A673 (cell line): ENCODE data around the gene F8. TPM values are rescaled to one million over a fixed set of nuclear protein-coding genes. Genes with fewer than 3 reads are reported as not detected.

Experiments used
- BruUV-seq: library from RNA; stranded (reverse); fragments of 400-500 nt; replicated peaks from 2 replicates; lab custom pipeline; 2021; lab: Mats Ljungman, UMichigan
- CTCF ChIA-PET: fragments of 300-600 bp; sonication (Branson Sonifier 250); formaldehyde crosslinking; loops from one replicate; lab custom pipeline; 2022; ENCODE audit warnings: antibody characterized with exemption; lab: Charles Lee
- POLR2A ChIA-PET: fragments of 300-600 bp; sonication (Branson Sonifier 250); formaldehyde crosslinking; loops from one replicate; lab custom pipeline; 2022; ENCODE audit warnings: antibody characterized with exemption; ENCODE audit not compliant: low non-redundant PET; lab: Charles Lee
- DNase-seq: peaks from one replicate; pipeline ENCODE4 v3.0.0-alpha.2; 2015; ENCODE audit warnings: low spot score
- H3K27ac ChIP-seq: fragments of 200-600 bp; sonication (generic); 2 replicates; pipeline ENCODE4 v1.5.1; 2016; ENCODE audit warnings: mixed run types, low read depth, mild to moderate bottlenecking, mixed read lengths, antibody characterized with exemption, low read length; ENCODE audit not compliant: poor library complexity, severe bottlenecking
- H3K27me3 ChIP-seq: fragments of 200-600 bp; sonication (generic); replicated peaks from 2 replicates; pipeline ENCODE4 v1.6.1; 2017; ENCODE audit warnings: mixed run types, low read depth, mild to moderate bottlenecking, mixed read lengths, antibody characterized with exemption, low read length; ENCODE audit not compliant: insufficient read depth, poor library complexity
- H3K36me3 ChIP-seq: fragments of 200-600 bp; sonication (generic); 2 replicates; pipeline ENCODE4 v1.6.1; 2016; ENCODE audit warnings: mixed run types, mild to moderate bottlenecking, mixed read lengths, antibody characterized with exemption, low read length; ENCODE audit not compliant: insufficient read depth, poor library complexity, severe bottlenecking
- H3K4me1 ChIP-seq: fragments of 200-600 bp; sonication (generic); 2 replicates; pipeline ENCODE4 v1.6.1; 2017; ENCODE audit warnings: mixed run types, mild to moderate bottlenecking, mixed read lengths, antibody characterized with exemption, low read length; ENCODE audit not compliant: insufficient read depth, poor library complexity, severe bottlenecking
- H3K4me3 ChIP-seq: fragments of 200-600 bp; sonication (generic); 2 replicates; pipeline ENCODE4 v1.5.1; 2016; ENCODE audit warnings: low read depth, mixed run types, mild to moderate bottlenecking, mixed read lengths, low read length; ENCODE audit not compliant: poor library complexity, severe bottlenecking
- H3K9me3 ChIP-seq: fragments of 200-600 bp; sonication (generic); 2 replicates; pipeline ENCODE4 v1.6.1; 2016; ENCODE audit warnings: mixed run types, low read depth, mild to moderate bottlenecking, mixed read lengths, antibody characterized with exemption, low read length; ENCODE audit not compliant: poor library complexity, severe bottlenecking
- EZH2 ChIP-seq: fragments of 200-600 bp; sonication (generic); IDR thresholded peaks from 2 replicates; pipeline ENCODE4 v1.6.1; 2017; ENCODE audit warnings: borderline replicate concordance, low read depth, mild to moderate bottlenecking, mixed read lengths, antibody characterized with exemption, low read length; ENCODE audit not compliant: poor library complexity, severe bottlenecking
- intact Hi-C: fragments of 100-400 bp; cut with micrococcal nuclease; formaldehyde crosslinking; loops from one replicate; pipeline ENCODE4 v1.10.0; 2022; ENCODE audit not compliant: unreplicated experiment
- total RNA-seq: library from RNA; stranded (reverse); gene quantifications from 2 replicates; pipeline ENCODE4 v1.2.3, GENCODE V29; 2021
- TF ChIP-seq, protein P1 (sequence below): fragments of 300-800, 200-600 bp; sonication (generic); conservative IDR thresholded peaks from 2 replicates; pipeline ENCODE4 v1.5.1; 2017; ENCODE audit warnings: low read depth, mild to moderate bottlenecking, antibody characterized with exemption, low read length, moderate library complexity, mixed read lengths

The F8 gene
- total RNA-seq, 1 experiment from 2014 or later = 1.1 TPM

DNA sequence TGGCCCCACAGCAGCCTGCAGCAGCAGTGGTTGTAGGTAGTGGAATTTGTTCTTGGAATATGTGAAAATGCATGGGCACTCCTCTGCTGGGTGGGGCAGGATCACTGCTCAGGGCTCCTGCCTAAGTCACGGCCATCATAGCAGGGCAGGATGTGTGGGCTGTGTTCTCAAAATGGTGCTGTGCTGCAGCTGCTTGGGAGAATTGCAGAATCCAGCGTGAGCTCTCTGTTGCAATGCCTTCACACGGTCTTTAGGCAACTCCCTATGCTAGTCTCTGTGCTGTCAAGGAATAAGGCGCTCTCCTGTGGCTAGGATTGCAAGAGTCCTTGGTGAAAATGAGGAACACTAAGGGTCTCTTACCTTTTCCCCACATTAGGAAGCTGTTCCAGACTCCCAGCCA, 42.9 kb downstream of the F8 start:
- Histone ChIP-seq H3K4me3 (no peak overlapping the region), H3K4me1 (no peaks in the 10 kb centered on the region), H3K9me3 (no peaks in the 10 kb centered on the region), H3K36me3 (no peaks in the 10 kb centered on the region), H3K27me3 (no peaks in the 10 kb centered on the region), H3K27ac (no peak overlapping the region)
- intact Hi-C loops = no loop called here
- POLR2A ChIA-PET = no interaction called here
- TF ChIP-seq, protein P1, sequence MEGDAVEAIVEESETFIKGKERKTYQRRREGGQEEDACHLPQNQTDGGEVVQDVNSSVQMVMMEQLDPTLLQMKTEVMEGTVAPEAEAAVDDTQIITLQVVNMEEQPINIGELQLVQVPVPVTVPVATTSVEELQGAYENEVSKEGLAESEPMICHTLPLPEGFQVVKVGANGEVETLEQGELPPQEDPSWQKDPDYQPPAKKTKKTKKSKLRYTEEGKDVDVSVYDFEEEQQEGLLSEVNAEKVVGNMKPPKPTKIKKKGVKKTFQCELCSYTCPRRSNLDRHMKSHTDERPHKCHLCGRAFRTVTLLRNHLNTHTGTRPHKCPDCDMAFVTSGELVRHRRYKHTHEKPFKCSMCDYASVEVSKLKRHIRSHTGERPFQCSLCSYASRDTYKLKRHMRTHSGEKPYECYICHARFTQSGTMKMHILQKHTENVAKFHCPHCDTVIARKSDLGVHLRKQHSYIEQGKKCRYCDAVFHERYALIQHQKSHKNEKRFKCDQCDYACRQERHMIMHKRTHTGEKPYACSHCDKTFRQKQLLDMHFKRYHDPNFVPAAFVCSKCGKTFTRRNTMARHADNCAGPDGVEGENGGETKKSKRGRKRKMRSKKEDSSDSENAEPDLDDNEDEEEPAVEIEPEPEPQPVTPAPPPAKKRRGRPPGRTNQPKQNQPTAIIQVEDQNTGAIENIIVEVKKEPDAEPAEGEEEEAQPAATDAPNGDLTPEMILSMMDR = no peak
- no peak for TF ChIP-seq EZH2
- DNase-seq = no peak
- no TSS peak for BruUV-seq
- CTCF ChIA-PET = no interaction called here

DNA sequence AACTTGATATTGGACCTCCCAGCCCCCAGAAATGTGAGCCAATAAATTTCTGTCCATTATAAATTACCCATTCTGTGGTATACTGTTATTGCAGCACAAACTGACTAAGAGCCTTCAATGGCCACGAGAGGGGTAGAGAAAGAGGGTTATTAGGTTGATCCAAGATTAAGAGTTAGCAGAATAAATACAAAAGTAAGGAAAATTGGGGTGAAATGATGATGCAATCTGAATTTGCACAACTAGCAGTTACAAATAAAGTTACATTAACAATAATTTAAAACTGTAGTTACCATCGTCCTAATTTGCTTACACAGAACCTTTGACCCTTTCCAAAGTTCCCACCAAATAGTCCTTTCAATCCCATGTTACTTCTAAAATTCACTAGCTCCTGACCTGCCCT, 54.2 kb downstream of the F8 start:
- Histone ChIP-seq H3K4me3 (no peak overlapping the region), H3K27me3 (no peaks in the 10 kb centered on the region), H3K27ac (no peak overlapping the region), H3K9me3 (no peaks in the 10 kb centered on the region), H3K36me3 (no peaks in the 10 kb centered on the region), H3K4me1 (no peaks in the 10 kb centered on the region)
- DNase-seq = no peak
- CTCF ChIA-PET = no interaction called here
- TF ChIP-seq, protein P1 = no peak
- TF ChIP-seq EZH2 = no peak
- POLR2A ChIA-PET = no interaction called here
- no TSS peak for BruUV-seq
- intact Hi-C loops = no loop called here

DNA sequence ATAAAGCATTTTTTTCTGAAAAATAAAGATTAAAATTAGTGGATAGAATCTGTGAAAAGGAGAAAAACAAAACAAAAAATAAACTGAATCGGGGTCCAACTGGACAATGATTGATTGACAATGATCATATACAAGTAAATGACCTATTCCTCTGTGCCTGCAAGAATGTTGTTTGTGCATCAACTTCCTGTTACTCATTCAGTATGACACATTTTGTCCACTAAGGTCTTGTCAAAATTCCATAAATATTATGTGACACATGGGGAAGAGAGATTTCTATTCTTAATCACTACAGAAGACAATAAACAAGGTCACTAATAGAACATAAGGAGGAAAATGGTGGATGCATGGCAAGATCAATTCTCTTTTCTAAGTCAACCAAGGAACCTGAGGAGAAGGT, 54.9 kb downstream of the F8 start:
- intact Hi-C loops = no loop called here
- no TSS peak for BruUV-seq
- DNase-seq = no peak
- no peak overlapping the region for H3K27ac ChIP-seq
- no peak for TF ChIP-seq EZH2
- TF ChIP-seq, protein P1 = no peak
- no peak overlapping the region for H3K4me3 ChIP-seq
- POLR2A ChIA-PET = no interaction called here
- H3K36me3 ChIP-seq = no peaks in the 10 kb centered on the region
- CTCF ChIA-PET = no interaction called here
- no peaks in the 10 kb centered on the region for H3K27me3 ChIP-seq
- H3K9me3 ChIP-seq = no peaks in the 10 kb centered on the region
- no peaks in the 10 kb centered on the region for H3K4me1 ChIP-seq
